Lower lobe of right lung (tissue), 2 donors: ENCODE results near the gene NUBPL. TPM values are rescaled to one million over a fixed set of nuclear protein-coding genes. Genes with fewer than 3 reads are reported as not detected.

ENCODE experiments used
- ATAC-seq, 2 donors: fragments of 200-7000 bp; cut with Tn5 transposase; one replicate each; pipeline ENCODE4 v1.9.1; 2020 to 2022; ENCODE audit warnings: mild to moderate bottlenecking in 2 of 2, moderate library complexity in 2 of 2
- DNase-seq: peaks from one replicate; pipeline ENCODE4 v3.0.0-alpha.2; 2020
- H3K27ac ChIP-seq: fragments of 200-600 bp; one replicate; pipeline ENCODE4 v1.8.0; 2022
- H3K27me3 ChIP-seq: fragments of 200-600 bp; one replicate; pipeline ENCODE4 v1.8.0; 2022; ENCODE audit warnings: low read depth
- H3K36me3 ChIP-seq: fragments of 200-600 bp; one replicate; pipeline ENCODE4 v1.8.0; 2022; ENCODE audit warnings: mild to moderate bottlenecking
- H3K4me1 ChIP-seq: fragments of 200-600 bp; one replicate; pipeline ENCODE4 v1.8.0; 2022
- H3K4me3 ChIP-seq: fragments of 200-600 bp; one replicate; pipeline ENCODE4 v1.8.0; 2022; ENCODE audit warnings: mild to moderate bottlenecking
- H3K9me3 ChIP-seq: fragments of 200-600 bp; one replicate; pipeline ENCODE4 v1.8.0; 2022
- CTCF ChIP-seq: fragments of 200-600 bp; IDR thresholded peaks from one replicate; pipeline ENCODE4 v1.8.0; 2022; ENCODE audit warnings: antibody characterized with exemption, mild to moderate bottlenecking
- intact Hi-C: fragments of 100-400 bp; cut with DNase I; formaldehyde crosslinking; loops from one replicate; pipeline ENCODE4 v1.11.0; 2022
- total RNA-seq: library from RNA; stranded (reverse); fragmentation: NEBNext Ultra II Directional; extraction: Animal tissue kit (Norgen Biotek cat#: 25700); gene quantifications from one replicate; pipeline ENCODE4 v1.2.1, GENCODE V29; 2021
- donor health status: DM: no; HTN: yes; CAD: no; lungs with severe emphysema.

Gene NUBPL
- total RNA-seq, 1 donor from 2014 or later, result 8.6 TPM

GRCh38 chr14:31536201-31536960, 24.8 kb upstream of the NUBPL start:
- no peak overlapping the region for H3K27ac ChIP-seq
- H3K36me3 ChIP-seq, result no peaks in the 10 kb centered on the region

GRCh38 chr14:31541702-31542101, 19.5 kb upstream of the NUBPL start:
- Histone ChIP-seq H3K27ac (no peak overlapping the region), H3K27me3 (peaks cover 4% of the 10 kb centered on the region), H3K36me3 (no peaks in the 10 kb centered on the region), H3K4me3 (no peak overlapping the region), H3K4me1 (no peaks in the 10 kb centered on the region), H3K9me3 (no peaks in the 10 kb centered on the region)
- intact Hi-C loops, result no loop called here
- ATAC-seq (no peak), DNase-seq (no peak)
- TF ChIP-seq CTCF, result no peak

More at GRCh38 chr14:31536201-31536960, 24.8 kb upstream of the NUBPL start:
- ATAC-seq (no peak), DNase-seq (no peak)
- no peaks in the 10 kb centered on the region for H3K4me1 ChIP-seq
- H3K9me3 ChIP-seq, result no peaks in the 10 kb centered on the region
- peaks cover 4% of the 10 kb centered on the region for H3K27me3 ChIP-seq
- no peak overlapping the region for H3K4me3 ChIP-seq
- no peak for TF ChIP-seq CTCF
- intact Hi-C loops, result no loop called here

- no peak for TF ChIP-seq CTCF
- no peaks in the 10 kb centered on the region for H3K27me3 ChIP-seq
- no peak overlapping the region for H3K27ac ChIP-seq
- DNase-seq (no peak), ATAC-seq (no peak)
- no peaks in the 10 kb centered on the region for H3K36me3 ChIP-seq
- no peak overlapping the region for H3K4me3 ChIP-seq
- H3K9me3 ChIP-seq, result no peaks in the 10 kb centered on the region
- intact Hi-C loops, result no loop called here
- no peaks in the 10 kb centered on the region for H3K4me1 ChIP-seq
Measured at GRCh38 chr14:31543969-31544799, 17.0 kb upstream of the NUBPL start.

GRCh38 chr14:31544816-31545215, 16.4 kb upstream of the NUBPL start:
- H3K36me3 ChIP-seq, result no peaks in the 10 kb centered on the region
- no peak overlapping the region for H3K27ac ChIP-seq
- ATAC-seq (no peak), DNase-seq (no peak)
- intact Hi-C loops, result no loop called here
- no peaks in the 10 kb centered on the region for H3K27me3 ChIP-seq
- H3K4me3 ChIP-seq, result no peak overlapping the region
- no peak for TF ChIP-seq CTCF
- H3K9me3 ChIP-seq, result no peaks in the 10 kb centered on the region
- H3K4me1 ChIP-seq, result no peaks in the 10 kb centered on the region

- Histone ChIP-seq H3K4me1 (no peaks in the 10 kb centered on the region), H3K4me3 (no peak overlapping the region), H3K27me3 (no peaks in the 10 kb centered on the region), H3K36me3 (no peaks in the 10 kb centered on the region), H3K9me3 (no peaks in the 10 kb centered on the region), H3K27ac (no peak overlapping the region)
- ATAC-seq (no peak), DNase-seq (no peak)
- intact Hi-C loops, result no loop called here
- no peak for TF ChIP-seq CTCF
Measured at GRCh38 chr14:31545328-31545727, 15.9 kb upstream of the NUBPL start.
